ENCODE data around the gene GOLGA6L10.
"Not testable (repeated sequence)": the region's sequence is repeated elsewhere in the genome, so short reads cannot be mapped to it uniquely, and the experiment has no call there.

GOLGA6L10 gene

DNA sequence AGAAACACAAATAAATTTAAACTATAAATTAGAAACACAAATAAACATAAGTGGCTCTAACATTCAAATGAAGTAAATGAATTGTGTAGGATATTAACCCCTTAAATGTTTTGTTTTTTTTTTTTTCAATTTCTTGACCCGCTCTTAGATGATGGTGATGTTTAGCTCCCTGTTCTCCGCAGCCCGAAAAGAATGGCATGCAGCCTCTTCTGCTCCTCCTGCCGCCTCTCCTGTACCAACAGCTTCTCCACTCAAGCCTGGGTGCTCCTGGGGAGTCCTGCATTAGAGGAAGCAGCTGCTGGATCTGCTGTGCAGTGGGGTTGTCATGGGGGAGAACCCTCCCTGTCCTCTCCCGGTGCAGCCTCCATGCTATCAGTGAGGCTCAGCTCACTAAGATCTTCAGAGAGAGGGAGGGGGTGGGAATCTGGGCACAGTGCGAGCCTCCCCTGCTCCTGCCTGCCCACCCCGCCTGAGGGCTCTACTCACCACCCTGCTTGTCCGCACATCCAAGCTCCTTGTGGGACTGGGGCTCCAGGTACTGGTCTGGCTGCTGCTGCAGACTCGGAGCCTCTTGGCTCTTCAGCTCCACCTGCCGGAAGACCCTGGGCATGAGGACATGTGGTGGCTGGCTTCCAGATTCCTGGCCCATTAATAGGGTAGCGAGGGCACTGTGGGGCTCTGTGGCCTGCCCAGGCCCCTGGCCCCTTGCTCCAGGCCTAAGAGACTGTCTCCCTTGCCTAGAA is 6.5 kb downstream of the GOLGA6L10 start:
- DNase-seq (ENCODE audit: low spot score), result not testable (repeated sequence)

- DNase-seq (ENCODE audit: low spot score), result not testable (repeated sequence)
Measured at GRCh38 chr15:82338573-82338972, 10.7 kb downstream of the GOLGA6L10 start.

DNA sequence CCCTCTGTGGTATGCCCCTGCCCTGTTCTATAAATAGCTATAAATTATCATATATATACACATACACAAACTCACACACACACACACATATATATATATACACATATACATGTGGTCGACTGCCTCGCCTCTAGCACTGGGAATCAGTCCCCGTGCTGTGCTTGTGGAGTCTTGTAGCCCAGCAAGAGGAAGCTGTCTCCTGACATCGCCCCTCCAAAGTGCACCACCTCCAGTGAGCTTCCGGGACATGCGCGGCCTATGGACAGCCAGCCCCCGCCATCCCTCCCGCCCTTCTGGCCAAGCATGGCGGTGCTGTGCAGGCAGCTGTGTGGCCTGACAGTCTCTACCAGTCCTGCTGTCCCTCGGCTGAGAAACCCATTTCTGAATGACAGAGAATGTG is 11.2 kb downstream of the GOLGA6L10 start:
- DNase-seq (ENCODE audit: low spot score), result not testable (repeated sequence)

- not testable (repeated sequence) for DNase-seq (ENCODE audit: low spot score)
Measured at GRCh38 chr15:82337051-82337450, 12.2 kb downstream of the GOLGA6L10 start.

DNA sequence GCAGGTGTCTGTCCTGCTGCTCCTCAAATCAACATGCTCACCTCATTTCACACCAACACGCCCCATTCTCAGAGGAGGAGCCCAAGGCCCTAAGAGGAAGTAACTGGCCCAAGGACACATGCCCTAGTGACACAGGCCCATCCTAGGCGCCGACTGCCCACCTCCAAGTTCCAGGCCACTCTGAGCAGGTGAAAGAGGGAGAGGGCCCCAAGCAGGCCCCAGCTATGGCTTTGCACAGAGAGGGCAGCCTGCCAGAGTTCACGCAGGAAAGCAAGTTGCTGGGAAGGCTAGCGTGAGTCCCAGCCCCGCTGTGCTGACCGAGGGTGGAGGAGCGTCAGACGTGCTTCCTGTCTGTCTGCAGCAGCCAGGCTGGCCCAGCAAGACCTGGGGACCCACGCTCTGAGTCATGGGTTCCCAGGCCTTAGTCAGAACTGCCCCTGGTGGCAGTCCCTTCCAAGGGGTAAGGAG is 13.1 kb downstream of the GOLGA6L10 start:
- peak; percentile 16 for DNase-seq (ENCODE audit: low spot score)

DNA sequence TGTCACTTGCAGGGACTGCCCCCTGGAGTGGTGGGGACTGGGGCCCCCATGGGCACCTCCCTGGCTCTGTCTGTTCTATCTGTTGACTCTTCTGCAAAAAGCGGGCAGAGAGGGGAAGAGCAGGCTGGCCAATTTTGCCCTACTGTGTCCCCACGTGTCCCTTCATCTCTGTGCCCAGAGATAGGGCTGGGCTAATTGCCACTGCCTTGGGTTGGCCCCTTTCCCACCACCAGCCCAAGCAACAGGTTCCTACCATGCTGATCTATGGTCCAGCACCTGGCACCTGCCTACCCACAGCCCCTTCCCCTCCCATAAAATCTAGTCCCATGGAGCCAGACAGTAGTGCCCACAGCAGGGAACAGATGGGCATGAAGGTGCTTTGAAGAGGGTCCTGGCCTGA is 14.3 kb downstream of the GOLGA6L10 start:
- not testable (repeated sequence) for DNase-seq (ENCODE audit: low spot score)

DNA sequence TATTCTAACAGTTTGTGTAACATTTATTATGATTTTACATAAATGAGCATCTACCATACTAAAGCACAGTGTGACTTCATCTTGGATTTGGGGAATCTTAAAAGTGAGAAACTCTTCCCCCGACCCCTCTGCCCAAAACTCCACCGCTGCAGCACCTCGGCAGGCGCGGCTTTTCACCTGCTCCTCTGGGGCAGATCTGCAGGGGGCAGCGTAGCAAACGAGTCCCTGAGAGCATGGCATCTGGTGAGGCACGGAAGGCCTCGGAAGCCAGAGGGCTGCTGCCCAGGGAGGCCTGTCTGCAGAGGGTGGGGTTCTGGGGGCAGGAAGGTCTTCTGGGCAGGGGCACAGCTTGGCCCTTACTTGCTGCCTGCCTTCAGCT is 14.7 kb downstream of the GOLGA6L10 start:
- not testable (repeated sequence) for DNase-seq (ENCODE audit: low spot score)

DNA sequence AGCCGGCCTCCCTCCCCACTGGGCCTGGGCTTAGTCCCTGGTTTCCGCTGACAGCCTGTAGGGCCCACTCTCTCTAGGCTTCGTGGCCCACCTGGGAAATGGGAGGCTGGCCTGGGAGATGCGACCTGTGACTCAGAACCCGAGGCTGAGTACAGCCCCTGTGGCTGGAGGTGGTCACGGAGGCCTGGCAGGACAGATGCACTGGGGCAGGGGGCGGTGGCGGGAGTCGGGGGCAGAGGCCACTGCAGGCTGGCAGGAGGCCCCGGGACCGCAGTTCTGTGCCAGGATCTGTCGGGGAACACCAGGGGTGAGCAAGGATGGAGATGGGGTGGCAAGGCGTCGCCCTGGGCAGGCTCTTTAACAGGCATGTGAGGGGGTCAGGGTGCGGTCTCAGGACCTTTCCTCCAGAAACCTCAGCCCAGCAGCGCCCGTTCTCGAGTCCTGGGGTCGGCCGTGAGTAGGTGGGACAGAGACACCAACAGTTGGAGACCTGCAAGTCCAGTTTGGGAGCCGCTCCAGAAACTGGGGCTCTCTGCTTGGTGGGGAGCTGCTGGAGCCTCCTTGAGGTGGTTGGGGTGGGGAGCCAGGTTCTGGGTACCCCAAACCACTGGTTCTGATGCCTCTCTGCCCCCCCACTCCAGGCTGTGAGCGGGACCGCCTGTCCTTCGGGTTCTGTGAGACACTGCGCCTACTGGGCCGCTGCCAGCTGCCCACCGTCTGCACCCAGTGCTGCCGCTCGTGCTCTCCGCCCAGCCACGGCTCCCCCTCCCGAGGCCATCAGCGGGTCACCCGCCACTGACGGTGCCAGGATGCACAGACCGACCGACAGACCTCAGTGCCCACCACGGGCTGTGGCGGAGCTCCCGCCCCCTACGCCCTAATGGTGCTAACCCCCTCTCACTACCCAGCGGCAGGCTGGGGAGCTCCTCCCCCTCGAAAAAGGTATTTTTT is 15.4 kb downstream of the GOLGA6L10 start:
- not testable (repeated sequence) for DNase-seq (ENCODE audit: low spot score)

DNA sequence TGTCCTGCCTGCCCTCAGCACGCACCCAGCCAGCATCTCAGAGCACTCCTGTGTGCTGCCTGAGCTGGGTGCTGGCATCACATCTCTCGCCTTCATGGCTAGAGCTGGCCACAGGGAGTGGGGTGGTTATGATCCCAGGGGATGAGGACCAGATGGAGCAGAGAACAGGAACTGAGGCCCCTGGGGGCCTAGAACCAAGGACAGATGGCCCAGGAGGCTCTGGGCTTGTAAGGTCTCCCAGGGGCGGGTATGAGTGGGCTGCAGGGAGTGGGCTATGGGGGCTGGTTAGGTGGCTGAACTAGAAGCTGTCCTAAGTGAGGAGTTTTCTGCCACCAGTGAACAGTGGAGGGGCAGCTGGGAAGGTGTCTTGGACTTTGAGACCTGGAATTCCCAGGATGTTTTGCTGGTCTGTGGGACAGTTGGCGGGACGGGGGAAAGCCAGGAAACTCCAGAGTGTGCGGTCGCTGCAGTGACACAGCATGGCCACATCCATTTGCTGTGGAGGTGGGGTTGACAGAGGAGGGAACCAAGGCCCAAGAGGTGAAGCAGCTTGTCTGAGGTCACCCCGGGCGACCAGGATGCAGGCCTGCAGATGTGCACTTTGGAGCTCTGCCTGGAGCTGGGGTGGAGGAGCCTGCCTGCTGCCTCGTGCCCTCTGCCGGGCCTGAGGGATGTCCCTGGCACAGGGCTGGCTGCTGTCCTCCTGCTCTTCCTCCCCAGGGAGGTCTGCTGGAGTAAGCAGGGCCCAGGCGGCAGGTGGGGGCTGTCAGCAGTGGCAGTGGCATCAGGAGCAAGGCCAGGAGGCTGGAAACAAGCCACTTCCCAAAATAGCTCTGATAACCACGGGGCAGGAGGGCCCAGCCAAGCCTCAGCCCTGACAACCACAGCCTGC is 16.3 kb downstream of the GOLGA6L10 start:
- not testable (repeated sequence) for DNase-seq (ENCODE audit: low spot score)

GRCh38 chr15:82331576-82332304 is 17.5 kb downstream of the GOLGA6L10 start:
- DNase-seq (ENCODE audit: low spot score), result not testable (repeated sequence)

DNA sequence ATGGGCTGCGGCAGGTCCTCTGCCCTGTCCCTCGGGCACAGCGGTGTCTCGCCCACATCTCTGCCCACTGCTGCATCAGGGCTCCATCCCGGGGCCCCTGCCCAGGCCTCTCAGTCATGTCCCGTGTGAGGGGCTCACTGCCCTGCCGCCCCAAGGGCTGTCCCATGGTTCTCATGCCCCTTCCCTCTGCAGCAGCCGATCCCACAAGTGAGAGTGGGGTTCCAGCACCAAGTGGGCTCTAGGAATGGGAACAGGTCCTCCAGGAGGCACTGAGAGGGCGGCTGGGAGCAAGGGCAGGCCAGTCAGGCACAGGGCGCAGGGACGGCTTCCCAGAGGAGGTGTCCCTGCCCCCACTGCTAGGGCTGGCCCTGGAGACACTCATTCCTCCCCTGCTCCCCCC is 18.4 kb downstream of the GOLGA6L10 start:
- not testable (repeated sequence) for DNase-seq (ENCODE audit: low spot score)

- DNase-seq (ENCODE audit: low spot score), result not testable (repeated sequence)
Measured at GRCh38 chr15:82329039-82329438, 20.2 kb downstream of the GOLGA6L10 start.

DNA sequence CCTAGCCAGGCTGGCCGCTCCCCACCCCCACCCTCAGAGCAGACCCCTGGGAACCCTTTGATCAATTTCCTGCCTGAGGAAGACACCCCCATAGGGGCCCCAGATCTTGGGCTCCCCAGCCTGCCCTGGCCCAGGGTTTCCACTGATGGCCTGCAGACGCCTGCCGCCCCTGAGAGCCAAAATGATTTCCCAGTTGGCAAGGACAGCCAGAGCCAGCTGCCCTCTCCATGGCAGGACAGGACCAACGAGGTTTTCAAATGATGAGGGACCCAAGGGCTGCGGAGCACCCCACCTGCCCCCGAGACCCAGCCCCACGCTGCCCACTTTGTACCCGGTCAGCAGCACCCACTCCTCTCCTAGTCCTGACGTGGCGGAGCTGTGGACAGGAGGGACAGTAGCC is 21.9 kb downstream of the GOLGA6L10 start:
- not testable (repeated sequence) for DNase-seq (ENCODE audit: low spot score)

DNA sequence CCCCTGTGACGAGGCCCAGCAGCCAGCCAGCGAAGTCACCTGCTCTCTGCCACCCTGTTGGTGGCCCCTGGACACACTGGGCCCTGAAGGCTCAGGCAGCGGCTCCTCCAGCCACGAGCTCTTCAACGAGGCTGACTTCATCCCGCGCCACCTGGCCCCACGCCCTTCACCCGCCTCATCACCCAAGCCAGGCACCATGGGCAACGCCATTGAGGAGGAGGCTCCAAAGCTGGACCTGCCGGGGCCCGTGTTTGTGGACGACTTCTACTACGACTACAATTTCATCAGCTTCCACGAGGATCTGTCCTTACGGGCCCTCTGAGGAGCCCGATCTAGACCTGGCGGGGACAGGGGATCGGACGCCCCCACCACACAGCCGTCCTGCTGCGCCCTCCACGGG is 22.4 kb downstream of the GOLGA6L10 start:
- not testable (repeated sequence) for DNase-seq (ENCODE audit: low spot score)

DNA sequence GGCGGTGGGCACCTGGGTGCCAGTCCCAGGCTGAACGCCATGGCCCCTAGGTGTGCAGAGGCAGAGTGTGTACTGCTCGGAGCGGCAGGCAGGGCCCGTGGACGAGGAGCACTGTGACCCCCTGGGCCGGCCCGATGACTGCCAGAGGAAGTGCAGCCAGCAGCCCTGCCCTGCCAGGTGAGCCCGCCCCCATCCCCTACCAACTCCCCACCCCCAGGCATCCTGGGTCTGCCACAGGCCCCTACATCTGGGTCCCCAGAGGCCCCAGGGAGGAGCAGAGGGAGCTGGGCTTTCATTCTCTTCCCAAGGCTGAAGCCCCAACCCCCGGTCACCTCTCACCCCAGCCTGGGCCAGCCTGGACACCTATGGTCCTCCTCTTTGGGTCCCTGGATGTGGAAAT is 23.6 kb downstream of the GOLGA6L10 start:
- DNase-seq (ENCODE audit: low spot score), result not testable (repeated sequence)

DNA sequence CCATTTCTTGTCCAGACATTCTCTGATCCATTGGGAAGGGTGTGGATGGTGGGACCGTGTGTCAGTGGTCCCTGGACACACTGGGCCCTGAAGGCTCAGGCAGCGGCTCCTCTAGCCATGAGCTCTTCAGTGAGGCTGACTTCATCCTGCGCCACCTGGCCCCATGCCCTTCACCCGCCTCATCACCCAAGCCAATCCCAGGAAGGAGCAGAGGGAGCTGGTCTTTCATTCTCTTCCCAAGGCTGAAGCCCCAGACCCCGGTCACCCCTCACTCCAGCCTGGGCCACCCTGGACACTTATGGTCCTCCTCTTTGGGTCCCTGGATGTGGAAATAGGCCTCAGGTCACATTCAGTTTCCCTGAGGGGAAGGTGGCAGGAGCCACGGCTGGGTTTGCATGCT is 24.4 kb downstream of the GOLGA6L10 start:
- DNase-seq (ENCODE audit: low spot score), result not testable (repeated sequence)

GRCh38 chr15:82322488-82322887 is 26.8 kb downstream of the GOLGA6L10 start:
- DNase-seq (ENCODE audit: low spot score), result not testable (repeated sequence)

DNA sequence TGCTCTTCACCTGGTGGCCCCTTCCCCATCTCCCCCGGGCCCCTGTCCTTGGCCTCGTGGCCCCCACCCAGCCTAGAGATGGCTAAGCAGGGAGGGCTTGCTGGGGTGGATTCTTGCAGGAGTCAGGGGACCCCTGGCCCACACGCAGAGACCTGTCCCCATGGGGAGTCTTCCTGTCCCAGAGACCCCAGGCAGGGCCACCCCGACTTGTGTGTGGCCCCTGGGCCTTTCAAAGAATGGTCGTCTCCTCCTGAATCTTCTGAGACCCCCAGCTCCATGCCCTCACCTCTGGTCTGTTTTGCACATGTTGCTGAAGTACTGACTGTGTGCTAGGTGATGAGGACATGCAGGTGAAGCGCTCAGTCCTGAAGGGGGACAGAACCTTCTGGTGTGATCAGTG is 28.4 kb downstream of the GOLGA6L10 start:
- DNase-seq (ENCODE audit: low spot score), result not testable (repeated sequence)

- not testable (repeated sequence) for DNase-seq (ENCODE audit: low spot score)
Measured at GRCh38 chr15:82319522-82320278, 29.6 kb downstream of the GOLGA6L10 start.

DNA sequence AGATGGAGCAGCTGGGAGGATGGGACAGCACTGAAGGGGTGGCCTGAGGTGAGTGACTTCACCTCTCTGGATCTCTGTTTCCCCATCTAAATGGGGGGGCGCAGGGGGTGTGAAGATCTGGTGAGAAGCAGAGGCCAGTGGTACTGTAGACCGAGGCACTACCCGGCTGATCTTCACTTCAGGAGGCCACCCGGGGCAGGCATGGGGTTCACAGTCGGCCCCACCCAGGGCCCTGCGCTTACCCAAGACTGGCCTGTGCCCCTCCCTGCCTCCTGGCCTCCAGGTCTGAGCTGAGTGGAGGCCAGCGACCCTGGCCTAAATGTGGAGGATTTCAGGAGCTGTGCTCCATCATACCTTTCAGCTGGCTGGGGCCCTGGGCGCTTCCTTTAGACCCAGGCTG is 31.0 kb downstream of the GOLGA6L10 start:
- DNase-seq (ENCODE audit: low spot score), result not testable (repeated sequence)

All from kidney capillary endothelial cell (primary cell).